GM19043 (cell line): Measurements from ENCODE around the gene TMPRSS13.
"Not testable (repeated sequence)": the region's sequence is repeated elsewhere in the genome, so short reads cannot be mapped to it uniquely, and the experiment has no call there.

Source experiments
- ATAC-seq: cut with Tn5 transposase; IDR thresholded peaks from one replicate; pipeline ENCODE4 v1.9.1; 2021; ENCODE audit warnings: low read depth; ENCODE audit not compliant: unreplicated experiment

Gene TMPRSS13

DNA sequence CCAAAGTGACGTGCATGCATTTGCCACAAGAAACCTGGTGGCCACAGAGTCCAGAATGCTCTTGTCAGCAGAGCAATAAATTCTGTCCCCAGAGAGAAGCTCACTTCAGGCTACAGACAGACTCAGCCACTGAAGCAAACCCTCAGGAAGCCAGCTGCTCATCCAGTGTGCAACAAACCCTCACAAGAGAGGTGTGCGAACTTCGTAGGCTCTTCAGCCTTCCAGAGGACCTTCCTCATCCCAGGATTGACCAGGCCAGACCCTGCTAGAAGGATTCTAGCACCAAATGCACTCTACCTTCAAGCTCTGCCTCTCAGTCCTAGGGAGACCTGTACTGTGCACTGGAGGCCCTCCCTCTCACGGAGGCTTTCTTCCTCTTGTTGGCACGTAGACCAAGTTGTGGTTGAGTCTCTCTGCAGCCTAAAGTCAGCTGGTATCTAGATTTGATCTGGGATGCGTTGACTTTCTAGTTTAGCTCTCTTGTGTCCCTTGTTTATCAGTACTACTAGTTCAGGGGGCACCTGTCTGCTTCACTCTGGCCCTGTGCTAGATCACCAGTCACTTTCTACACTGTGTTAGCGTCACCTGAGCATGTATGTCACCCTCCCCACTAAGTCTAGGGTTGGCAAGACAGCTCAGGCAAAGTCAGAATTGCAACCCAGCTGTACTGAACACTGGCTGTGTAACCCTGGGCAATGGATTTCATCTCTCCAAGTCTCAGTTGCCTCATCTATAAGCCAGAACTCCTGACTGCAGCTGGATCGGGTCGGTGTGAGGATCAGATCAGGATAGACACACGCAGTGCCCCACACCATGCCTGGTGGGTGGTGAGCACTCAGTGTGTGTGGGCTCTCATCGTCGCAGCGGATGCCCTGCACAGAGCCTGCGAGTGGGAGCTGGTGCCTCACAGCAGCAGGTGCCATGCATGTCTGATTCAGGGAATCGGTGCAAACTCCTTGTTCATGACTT lies 22.1 kb upstream of the TMPRSS13 start:
- ATAC-seq: no peak

DNA sequence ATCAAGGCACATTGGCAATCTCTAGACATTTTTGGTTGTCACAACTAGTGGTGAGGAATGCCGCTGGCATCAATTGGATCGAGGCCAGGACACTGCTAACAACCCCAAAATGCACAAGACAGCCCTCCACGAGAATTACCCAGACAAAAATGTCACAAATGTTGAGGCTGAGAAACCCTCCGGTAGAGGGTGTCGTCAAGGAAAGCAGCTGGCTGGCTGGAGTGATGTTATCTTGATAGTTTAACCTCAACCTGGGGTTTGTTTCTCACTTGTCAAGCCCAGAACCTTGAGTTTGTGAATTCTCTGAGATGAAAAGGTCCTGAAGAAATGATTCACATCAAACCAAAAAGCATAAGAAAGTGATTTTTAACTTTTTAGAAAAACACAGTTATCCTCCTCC lies 21.1 kb upstream of the TMPRSS13 start:
- ATAC-seq: no peak

DNA sequence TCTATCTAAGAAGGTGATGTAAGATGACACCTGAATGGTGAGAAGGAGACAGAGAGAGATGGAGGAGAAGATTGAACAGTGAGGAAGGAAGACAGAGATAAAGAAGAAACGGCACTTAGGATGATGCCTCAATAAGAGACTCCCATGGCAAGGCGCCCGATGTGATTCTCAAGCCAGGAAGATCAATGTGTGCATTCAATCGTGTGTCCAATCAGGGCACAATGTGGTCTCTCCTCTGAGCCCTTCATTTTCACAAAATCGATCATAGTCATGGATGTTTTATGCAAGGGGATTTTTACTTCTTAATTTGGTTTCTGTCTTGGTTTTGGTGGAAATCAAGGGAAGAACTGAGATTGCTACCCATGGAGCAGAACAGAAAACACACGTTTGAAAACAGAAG lies 19.9 kb upstream of the TMPRSS13 start:
- no peak for ATAC-seq

DNA sequence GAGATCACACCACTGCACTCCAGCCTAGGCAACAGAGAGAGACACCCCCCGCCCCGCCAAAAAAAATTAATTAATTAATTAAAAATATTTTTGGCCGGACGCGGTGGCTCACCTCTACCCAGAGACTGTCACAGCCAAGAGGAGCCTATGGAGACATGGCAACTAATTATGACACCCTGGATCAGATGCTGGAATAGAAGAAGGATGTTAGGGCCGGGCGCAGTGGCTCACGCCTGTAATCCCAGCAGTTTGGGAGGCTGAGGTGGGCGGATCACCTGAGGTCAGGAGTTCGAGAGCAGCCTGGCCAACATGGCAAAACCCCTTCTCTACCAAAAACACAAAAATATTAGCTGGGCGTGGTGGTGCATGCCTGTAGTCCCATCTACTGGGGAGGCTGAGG lies 19.3 kb upstream of the TMPRSS13 start:
- not testable (repeated sequence) for ATAC-seq

DNA sequence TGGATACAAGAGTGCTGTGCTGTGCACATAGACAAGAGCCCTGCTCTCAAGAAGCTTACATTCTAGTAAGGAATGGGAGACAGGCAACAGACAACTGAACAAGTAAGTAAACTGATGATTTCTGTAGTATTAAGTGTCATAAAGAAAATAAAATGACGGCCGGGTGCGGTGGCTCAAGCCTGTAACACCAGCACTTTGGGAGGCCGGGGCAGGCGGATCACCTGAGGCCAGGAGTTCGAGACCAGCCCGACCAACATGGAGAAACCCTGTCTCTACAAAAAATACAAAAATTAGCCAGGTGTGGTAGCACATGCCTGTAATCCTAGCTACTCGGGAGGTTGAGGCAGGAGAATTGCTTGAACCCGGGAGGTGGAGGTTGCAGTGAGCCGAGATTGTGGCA lies 18.5 kb upstream of the TMPRSS13 start:
- ATAC-seq: not testable (repeated sequence)

DNA sequence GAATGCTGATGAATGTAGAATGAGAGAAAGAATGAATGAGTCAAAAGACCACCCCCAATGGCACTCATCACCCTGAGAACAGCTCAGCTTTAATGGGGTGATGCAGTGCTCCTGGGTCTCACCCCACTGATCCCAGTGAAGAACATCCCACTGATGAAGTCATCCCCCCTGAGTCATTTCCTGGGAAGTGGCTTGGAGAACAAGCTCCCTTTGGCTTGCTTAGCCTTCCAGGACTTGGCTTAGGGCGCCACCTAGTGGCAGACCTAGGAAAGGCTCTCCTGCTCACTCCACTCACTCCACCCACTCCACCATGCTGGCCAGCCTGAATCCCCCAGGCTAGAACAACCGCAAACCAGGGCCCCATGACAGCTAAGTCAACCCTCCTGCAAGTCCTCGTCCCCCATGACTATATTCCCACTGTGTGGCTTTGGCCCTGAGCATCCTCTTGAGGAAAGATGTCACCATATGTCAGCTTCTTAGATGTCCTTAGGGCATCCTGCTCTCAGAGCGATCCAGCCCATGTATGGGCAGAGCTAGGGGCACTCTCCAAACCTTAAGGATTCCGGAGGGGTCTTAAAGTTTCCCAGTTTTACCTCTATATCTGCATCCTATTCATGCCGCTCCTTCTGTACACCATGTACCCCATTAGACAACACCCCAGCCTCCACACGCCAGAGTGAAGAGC lies 17.8 kb upstream of the TMPRSS13 start:
- ATAC-seq: no peak

DNA sequence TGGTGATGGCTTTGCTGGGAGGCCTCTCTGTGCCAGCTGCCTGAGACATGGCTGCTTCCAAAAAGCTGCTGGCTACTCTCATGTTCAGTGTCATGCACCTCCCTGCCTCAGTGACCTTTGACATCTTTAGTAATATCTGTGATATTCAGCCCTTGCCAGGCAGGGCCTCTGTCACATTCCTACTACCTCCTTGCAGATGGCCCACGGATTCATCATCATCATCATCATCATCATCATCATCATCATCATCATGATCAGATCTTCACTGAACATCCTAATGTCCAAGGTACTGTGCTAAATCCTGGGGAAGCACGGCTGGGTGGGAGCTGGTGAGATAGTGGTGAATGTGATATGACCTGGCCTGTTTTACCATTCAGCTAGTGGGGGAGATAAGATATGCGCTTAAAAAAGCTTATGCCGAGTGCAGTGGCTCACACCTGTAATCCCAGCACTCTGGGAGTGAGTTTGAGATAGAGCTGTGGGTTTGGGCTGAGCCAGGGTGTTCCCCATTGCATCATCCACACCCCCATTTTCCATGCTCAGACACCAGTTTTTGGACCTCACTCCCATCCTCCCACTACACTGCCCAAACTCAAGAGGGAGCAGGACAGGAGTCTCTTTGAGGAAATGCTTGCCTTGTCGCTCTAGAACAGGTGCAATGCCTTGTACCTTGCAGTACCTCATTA lies 17.1 kb upstream of the TMPRSS13 start:
- ATAC-seq: no peak

DNA sequence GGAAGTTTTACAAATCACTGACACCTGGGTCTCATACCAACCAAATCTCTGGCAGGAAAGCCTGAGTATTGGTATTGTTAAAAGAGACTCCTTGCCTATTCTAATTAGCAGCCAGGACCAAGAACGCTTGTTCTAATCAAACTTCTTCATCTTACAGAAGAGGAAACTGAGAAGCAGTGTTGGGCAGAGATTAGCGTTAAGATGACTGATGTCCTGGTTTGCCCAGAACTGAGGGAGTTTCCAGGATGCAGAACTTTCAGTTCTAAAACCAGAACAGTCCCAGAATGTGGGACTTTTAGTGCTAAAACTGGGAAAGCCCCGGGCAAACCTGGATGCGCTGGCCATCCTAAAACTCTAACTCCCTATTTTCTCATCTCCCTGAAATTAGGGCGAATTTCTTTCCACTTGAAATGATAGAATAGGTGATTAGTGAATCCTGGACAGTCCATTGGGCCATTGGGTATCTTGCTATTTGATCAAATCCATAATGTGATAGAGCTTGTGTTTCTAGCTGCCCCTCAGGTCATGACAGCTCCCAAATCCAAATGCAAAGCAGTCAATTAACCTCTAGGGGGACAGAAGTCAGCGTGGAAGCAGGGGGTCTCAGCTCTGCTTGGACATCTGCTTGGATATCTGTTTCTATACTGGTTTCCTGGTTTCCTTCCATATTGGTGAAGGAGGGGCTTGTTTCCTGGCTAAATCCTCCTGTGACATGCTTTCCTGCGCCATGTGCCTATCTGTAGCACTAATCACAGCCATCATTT lies 16.0 kb upstream of the TMPRSS13 start:
- ATAC-seq: no peak

DNA sequence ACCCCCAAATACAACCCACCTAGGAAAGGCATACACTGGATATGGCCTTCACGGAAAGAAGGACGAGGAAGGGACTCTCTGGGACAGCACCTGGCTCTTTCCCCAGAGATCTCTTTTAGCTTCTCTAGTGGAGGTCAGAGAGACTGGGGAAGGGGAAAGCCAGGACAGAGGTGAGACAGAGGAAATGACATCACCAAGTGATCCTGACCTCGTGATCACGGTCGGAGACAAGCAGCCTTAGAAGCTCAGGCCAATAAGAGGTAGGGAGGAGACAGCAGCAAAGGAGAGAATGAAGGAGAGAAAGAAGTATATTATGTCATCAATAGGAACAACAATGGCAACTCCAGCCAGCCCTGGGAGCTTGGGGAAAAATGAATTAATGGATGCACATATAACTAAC lies 15.4 kb upstream of the TMPRSS13 start:
- ATAC-seq: no peak

DNA sequence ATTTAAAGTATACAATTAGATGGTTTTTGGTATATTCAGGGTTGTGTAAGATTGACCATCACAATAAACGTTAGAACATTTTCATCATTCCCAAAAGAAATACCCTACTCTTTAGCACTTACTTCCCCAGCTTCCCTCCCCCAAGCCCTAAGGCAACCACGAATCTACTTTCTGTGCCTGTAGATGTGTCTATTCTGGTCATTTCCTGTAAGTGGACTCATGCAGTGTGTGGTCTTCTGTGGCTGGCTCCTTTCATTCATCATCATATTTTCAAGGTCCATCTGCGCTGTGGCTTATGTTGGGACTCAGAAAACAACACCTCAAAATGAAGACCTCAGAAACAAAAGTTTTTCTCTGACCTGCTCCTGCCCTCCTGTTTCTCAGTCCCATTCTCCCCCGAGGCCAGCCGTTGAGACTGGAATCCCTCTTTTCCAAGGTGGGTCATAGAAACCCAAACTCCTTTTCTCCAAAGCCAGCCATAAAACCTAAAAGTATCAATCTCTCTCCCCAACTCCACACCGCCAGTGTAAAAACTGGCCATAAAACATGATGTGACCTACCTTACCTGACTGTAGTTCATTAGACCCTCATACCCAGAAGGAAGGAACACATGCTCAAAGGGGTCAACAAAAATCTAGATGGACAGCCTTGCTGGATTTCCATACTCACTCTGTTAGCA lies 12.9 kb upstream of the TMPRSS13 start:
- no peak for ATAC-seq

DNA sequence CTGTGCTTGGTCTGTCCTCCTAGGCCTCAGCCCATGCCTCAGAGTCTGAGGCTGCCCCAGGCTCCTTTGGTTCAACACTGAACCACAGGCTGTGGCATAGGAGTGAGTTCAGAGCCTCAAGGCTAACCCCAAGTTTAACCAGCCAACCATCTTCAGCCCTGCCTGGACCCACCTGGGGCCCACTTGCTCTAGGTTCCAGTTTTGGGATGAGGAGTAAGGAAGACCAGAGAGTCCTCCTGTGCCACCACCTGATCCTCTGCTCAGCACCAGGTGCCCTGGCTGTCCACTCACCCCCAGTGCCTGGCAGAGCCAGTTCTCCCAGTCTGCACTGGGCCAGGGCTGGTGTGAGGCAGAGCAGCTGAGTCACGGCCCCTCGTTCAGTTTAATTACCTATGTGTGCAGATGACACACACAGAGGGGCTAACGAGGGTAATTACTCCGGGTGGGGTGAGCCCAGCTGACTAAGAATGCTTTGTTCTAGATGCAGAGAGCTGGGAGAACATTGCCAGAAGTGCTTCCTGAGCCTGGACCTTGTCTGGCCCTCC lies 12.0 kb upstream of the TMPRSS13 start:
- ATAC-seq: no peak

DNA sequence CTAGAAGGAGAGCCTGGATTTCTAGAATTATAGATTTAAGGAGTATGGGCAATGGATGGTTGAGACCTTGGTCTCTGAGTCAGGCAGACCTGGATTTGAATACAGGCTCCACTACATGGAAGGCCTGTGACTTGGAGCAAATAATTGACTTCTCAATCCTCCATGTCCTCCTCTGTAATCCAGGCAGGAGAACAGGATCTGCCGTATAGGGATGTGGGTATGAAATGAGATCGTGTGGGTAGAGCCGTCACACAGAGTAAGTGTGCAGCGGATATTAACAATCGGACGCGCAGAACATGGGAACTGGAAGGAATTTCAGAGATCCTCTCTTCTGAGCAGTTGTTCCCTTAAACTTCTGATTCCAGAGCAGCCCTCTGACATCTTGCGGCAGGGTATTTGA lies 11.5 kb upstream of the TMPRSS13 start:
- ATAC-seq: no peak

DNA sequence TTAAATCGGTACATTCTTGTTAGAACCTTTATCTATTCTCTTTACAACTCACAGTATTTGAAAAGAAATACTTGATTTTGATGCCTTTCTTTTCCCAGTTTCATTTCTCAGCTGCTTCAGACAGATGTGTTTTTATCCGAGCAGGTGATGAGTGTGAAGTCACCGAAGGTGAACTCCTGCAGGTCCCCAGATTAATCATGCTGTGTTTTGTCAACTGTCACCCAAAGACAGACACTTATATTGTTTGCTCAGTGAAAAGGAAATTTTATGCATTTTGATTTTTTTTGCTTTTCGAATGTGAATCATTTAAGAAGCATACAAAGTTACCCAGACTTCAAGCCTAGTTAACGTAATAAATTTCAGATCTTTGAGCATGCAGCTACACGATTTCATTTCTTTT lies 7.8 kb upstream of the TMPRSS13 start:
- no peak for ATAC-seq

DNA sequence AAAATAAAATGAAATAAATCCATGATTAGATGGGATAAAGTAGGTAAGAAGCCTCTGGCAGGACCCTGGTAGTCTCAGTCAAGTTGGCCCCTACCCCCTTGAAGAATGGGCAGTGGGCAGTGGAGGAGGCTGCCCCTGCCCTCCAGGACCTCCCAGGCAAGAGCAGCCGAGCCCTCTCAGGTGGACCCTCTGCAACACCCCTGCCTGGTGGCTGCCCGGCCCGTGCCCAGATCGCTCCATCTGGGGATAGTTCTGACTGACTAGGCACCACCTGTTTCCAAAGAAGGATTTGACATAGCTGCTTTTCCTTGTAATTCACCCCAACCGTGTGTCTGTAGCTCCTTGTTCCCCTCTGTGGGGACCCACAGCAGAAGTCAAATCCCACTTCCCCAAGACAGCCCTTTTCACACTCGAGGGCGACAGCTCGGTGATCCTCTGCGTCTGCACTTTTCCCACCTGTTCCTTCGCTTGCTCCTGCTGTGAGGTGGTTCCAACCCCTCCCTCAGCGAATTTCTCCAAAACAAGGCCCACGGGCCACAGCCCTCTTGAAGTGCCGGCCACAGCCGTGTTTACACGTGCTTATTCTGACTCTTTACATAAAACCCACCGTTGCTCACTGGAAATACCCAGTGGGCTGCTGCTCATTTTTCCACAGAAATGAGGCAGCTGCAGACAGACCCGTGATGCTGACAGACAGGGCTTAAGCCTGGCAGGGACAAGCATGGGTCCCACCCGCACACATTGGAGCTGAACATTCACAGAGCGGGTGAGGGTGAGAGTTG lies 5.5 kb upstream of the TMPRSS13 start:
- ATAC-seq: no peak

DNA sequence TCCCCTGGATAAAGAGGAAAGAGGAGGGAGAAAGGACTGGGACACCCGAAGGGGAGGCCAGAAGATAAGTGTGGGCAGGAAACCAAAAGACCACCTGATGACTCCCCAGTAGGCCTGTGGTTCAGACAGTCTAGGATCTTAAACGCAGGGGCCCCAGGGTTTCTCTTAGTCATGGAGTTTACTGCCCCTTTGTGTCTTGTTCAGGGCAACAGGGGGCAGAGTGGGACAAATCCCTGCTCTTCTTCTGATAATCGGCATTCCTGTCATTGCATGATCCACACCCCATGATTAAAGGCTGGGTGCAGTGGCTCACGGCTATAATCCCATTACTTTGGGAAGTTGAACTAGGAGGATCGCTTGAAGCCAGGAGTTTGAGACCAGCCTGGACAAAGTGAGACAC lies 4.7 kb upstream of the TMPRSS13 start:
- ATAC-seq: no peak

DNA sequence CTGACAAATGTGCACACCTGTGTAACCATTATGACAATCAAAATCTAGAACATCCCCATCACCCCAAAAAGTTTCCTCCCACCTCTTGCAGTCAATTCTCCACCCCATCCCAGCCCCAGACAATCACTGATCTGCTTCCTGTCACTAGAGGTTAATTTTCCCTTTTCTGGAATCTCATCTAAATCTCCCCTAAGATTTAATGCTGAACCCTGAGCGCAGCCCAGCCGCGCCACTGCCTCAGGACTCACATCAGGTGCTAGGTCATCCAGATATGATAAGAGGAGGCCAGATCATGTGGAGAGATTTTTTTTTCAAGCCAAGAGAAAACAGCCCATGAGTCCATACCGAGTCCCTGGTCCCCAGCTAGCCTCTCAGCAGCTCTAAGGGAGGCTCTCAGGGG lies 4.3 kb upstream of the TMPRSS13 start:
- ATAC-seq: no peak

DNA sequence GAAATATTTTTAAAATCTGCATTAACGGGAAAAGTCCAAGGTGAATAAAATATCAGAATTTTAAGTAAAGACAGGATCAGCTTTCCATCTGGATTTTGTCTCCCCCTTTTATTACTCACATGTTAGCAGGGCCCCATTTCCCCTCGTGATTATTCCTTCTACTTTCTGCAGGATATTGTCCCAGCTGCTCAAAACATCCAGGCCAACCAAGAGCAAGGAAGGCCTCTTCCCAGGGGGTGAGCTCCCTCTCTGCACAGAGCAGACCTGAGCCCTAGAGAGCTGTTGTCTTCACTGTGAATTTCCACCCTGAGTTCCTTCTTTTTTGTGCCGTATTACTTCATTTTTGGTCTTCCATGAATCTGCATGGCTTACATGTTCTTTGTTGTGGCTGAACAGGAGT lies 3.7 kb upstream of the TMPRSS13 start:
- ATAC-seq: no peak

DNA sequence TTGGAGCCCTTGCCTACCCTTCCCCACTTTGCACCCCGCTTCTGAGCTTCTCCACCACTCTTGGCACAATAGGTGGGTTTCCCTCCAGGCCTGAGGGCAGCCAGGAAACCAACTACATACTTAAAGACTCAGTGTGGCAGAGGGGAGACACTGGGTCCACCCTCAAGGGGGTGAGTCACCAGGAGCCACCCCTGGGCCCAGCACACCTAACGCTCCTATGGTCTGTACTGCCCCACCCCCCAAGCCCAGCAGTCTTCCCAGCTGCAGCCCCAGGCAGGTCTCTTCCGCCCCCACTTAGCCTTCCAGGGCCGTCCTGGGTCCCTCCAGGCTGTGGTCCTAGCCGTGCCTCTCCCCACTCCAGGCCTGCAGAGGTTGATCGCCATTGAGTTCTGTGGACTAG lies 3.2 kb upstream of the TMPRSS13 start:
- no peak for ATAC-seq

DNA sequence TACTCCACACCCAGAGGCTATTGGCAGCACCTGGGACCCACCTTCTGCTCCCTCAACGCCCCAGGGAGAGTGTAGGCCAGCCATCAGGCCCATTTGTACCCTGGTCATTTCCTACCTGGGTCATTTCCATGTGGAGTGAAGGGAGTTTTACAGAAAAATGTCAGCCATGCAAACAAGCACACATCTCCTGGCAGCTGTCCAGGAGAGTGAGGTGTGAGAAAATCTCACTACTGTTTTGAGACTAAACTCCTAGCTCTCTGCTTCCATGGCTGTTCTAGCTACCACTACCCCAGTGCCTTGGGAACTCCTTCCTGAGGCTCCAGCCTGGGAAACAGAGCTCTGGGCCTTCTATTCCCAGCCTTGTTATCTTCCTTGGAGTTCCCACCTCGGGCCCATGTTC lies 2.8 kb upstream of the TMPRSS13 start:
- peak; percentile 50 for ATAC-seq
